Measurements from ENCODE around the gene FBF1. TPM values are rescaled to one million over a fixed set of nuclear protein-coding genes. Genes with fewer than 3 reads are reported as not detected.
"Not testable (repeated sequence)": the region's sequence is repeated elsewhere in the genome, so short reads cannot be mapped to it uniquely, and the experiment has no call there.

FBF1 gene
- total RNA-seq, 2 donors from 2014 or later: 3.8 to 6.3 TPM

DNA sequence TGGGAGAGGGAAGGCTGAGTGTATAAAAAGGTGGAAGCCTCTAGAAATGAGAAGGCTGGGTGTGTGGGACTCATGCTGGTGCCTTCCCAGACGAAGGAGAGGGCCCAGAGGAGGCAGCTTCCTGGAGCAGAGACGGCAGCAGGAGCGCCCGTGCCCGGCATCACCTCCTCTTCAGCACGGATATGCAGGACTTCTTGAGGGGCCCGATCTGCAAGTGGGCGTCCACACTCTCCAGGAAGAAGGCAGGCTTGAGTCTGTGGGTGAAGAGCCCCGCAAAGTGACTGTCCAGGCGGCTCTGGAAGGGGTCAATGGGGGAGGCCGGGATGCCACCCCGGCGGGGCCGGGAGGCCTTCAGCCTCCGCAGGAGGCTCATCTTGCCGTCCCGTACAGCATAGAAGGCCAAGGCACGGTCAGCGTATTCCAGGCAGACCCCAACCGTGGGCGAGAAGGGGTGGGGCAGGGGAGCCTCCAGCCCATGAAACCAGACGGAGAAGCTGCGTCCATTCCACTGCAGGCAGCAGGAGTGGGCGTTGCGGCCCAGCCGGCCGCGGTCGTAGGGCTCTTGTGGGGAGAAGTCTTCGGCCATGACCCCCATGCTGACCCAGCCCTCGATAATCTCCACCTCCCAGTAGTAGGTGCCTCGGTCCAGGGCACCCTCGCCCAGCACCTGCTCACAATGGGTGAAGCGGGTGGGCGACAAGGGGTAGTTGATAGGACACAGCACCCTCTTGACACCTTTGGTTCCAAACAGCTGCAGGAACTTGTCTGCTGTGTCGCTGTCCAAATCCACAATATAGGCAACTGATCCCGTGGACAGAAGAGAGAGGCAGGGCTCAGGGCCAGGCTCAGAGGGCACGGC, 66.3 kb downstream of the FBF1 start:
- Histone ChIP-seq H3K4me3 (no peak overlapping the region), H3K4me1 (peaks cover 0 to 80% of the 10 kb centered on the region in 2 donors), H3K36me3 (peaks cover 20% of the 10 kb centered on the region), H3K27ac (peak overlapping the region; percentile 93 to 94), H3K9me3 (no peaks in the 10 kb centered on the region), H3K27me3 (no peaks in the 10 kb centered on the region)
- no peak for DNase-seq (ENCODE audit: low spot score)
- TF ChIP-seq, protein P1, sequence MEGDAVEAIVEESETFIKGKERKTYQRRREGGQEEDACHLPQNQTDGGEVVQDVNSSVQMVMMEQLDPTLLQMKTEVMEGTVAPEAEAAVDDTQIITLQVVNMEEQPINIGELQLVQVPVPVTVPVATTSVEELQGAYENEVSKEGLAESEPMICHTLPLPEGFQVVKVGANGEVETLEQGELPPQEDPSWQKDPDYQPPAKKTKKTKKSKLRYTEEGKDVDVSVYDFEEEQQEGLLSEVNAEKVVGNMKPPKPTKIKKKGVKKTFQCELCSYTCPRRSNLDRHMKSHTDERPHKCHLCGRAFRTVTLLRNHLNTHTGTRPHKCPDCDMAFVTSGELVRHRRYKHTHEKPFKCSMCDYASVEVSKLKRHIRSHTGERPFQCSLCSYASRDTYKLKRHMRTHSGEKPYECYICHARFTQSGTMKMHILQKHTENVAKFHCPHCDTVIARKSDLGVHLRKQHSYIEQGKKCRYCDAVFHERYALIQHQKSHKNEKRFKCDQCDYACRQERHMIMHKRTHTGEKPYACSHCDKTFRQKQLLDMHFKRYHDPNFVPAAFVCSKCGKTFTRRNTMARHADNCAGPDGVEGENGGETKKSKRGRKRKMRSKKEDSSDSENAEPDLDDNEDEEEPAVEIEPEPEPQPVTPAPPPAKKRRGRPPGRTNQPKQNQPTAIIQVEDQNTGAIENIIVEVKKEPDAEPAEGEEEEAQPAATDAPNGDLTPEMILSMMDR (IDR thresholded peaks at IDR 0.05): no peak

DNA sequence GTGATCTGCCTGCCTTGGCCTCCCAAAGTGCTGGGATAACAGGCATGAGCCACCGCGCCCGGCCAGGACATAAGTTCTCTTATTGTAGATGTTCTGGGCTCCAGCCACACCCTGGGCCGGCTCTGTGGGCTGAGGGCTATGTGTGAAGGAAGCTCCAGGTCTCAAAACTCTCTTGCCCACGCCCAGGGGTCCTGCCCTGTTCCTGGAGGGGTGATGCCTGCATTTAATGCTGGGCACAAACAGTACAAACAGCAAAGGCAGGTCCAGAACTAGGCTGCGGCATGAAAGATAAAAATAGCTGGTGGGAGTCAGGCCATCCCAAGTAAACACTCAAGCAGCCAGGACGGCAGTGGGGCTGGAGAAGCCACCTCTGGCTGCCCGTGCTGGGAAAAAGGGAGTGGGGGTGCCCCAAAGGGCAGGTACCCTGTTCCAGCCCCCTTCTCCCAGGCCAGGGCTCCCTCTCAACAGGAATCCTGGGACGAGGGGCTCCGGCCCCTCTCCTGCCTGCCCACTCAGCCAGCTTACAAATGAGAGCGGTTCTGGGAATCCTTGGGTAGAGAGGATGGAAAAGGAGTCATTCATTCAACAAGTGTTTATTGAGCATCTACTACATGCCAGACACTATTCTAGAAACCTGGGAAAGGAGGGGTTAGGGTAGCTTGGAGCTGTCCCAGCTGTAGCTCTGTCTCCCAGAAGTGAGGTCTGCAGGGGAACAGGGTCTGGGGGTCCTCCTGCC, 67.1 kb downstream of the FBF1 start:
- peak overlapping the region; percentile 91 to 94 for H3K27ac ChIP-seq
- no peak for DNase-seq (ENCODE audit: low spot score)
- H3K9me3 ChIP-seq: no peaks in the 10 kb centered on the region
- TF ChIP-seq, protein P1 (IDR thresholded peaks at IDR 0.05): no peak
- no peaks in the 10 kb centered on the region for H3K27me3 ChIP-seq
- H3K36me3 ChIP-seq: peaks cover 20% of the 10 kb centered on the region
- peaks cover 0 to 82% of the 10 kb centered on the region in 2 donors for H3K4me1 ChIP-seq
- no peak overlapping the region for H3K4me3 ChIP-seq

DNA sequence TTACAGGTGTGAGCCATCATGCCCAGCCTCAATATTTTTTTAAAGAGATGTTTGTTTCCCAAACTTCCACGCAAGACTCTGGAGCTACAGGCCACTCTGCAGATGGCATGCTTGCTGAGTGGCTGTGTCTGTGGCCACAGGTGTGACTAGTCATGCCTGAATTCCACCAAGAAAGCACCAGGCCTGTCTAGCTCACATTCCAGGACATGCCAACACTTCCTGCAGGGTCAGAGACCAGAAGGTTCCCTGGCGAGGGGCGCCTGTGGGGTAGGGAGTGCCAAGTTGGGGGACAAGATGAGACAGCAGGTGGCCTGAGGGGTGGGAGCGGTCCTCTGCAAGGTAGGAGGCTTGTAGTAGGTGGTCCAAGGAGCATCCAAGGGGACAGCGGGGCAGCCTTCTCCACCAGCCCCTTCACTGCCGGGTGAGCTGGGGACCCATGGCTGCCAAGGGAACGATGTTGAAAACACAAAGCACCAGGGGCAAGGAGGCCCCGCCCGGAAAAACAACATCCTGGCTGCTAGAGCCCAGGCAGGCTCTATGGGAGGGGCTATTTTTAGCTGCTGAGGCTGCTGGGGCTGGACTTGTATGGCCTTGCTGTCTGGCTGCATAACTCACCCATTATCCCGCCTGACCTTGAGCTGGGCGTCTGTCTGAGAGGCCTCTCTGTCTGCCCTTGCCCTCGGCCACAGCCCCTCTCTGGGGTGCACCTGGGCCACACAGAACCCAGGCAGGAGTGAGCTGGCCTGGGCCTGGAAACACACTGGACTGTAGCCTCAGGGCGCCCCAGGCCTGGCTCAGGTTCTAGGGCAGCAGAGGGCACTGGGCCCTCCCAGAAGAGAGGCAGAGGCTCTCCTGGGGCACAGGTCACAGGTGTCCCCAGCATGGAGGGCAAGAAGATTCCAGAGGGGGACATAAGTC, 68.1 kb downstream of the FBF1 start:
- Histone ChIP-seq H3K4me3 (no peak overlapping the region), H3K36me3 (peaks cover 20% of the 10 kb centered on the region), H3K4me1 (peaks cover 0 to 86% of the 10 kb centered on the region in 2 donors), H3K27ac (peak overlapping the region; percentile 91 to 94), H3K9me3 (no peaks in the 10 kb centered on the region), H3K27me3 (no peaks in the 10 kb centered on the region)
- TF ChIP-seq, protein P1 (IDR thresholded peaks at IDR 0.05): no peak
- peak; percentile 95 for DNase-seq (ENCODE audit: low spot score)

DNA sequence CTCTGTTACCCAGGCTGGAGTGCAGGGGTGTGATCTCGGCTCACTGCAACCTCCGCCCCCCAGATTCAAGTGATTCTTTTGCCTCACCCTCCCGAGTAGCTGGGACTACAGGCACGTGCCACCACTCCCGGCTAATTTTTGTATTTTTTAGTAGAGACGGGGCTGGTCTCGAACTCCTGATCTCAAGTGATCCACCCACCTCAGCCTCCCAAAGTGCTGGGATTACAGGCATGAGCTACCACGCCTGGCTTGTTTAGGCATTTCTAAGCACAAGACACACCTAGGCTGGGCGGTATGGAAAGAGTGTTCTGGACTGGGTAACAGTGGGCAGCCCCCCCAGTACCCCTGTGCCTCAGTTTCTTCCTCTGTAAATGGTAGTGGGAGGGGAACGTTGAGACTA, 70.6 kb downstream of the FBF1 start:
- DNase-seq (ENCODE audit: low spot score); H3K27me3 ChIP-seq; H3K4me3 ChIP-seq; H3K9me3 ChIP-seq: not testable (repeated sequence)
- Histone ChIP-seq H3K4me1 (peaks cover 0 to 61% of the 10 kb centered on the region in 2 donors), H3K27ac (peak overlapping the region; percentile 85 to 88), H3K36me3 (peaks cover 15% of the 10 kb centered on the region)

DNA sequence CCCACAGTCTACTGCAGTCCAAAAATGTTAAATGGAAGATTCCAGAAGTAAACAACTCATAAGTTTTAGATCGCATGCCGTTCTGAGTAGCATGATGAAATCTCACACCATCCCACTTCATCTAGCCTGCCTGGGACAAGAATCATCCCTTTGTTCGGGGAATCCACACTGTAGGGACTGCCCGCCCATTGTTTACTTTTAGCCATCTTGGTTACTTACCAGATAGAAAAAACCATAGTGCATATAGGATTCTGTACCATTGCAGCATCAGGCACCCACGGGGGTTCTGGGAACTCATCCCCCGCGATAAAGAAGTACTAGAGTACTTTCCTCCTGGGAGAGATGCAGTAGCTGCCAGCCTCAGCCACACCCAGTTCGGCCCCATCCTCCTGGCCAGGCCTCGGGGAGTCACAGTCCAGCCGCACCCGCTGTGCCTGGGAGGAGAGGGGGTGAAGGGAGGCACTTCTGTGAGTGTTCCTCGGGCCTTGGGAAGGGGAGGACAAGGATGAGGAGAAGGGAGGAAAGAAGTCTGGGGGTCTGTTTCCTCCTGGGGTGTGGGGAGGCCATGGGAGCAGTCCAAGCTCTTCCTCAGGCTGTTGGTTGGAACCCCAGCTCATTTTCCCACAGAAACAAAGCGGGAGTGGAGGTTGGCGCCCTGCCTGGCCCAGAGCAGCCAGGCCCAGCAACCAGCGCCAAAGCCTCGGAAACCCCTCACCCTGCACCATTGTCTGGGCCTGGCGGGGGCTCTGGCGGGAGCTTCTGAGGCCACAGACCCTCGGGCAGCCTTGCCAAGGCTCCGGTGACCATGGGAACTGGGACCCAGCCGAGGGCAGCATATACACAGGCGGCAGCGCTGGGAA, 71.3 kb downstream of the FBF1 start:
- peak overlapping the region in 1 of 2 donors; percentile 21 for H3K4me3 ChIP-seq
- peak overlapping the region; percentile 85 to 88 for H3K27ac ChIP-seq
- no peak for DNase-seq (ENCODE audit: low spot score)
- H3K27me3 ChIP-seq: no peaks in the 10 kb centered on the region
- peaks cover 0 to 58% of the 10 kb centered on the region in 2 donors for H3K4me1 ChIP-seq
- no peaks in the 10 kb centered on the region for H3K9me3 ChIP-seq
- peaks cover 8% of the 10 kb centered on the region for H3K36me3 ChIP-seq
- TF ChIP-seq, protein P1 (IDR thresholded peaks at IDR 0.05): no peak

DNA sequence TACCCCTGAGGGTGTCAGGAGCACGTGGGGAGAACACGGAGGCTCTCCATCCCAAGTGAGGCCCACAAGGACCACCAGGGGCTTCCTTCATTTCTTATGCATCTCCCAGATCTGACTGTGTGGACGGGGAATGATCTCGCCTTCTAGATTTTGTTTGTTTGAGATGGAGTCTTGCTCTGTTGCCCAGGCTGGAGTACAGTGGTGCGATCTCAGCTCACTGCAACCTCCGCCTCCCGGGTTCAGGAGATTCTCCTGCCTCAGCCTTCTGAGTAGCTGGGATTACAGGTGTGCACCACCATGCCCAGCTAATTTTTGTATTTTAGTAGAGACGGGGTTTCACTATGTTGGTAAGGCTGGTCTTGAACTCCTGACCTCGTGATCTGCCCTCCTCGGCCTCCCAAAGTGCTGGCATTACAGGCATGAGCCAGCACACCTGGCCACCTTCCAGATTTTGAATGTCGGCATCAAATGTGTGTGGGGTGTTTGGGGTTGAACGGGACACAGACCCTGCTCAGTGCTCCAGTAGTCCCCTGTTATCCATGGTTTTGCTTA, 72.0 kb downstream of the FBF1 start:
- H3K36me3 ChIP-seq; H3K9me3 ChIP-seq; DNase-seq (ENCODE audit: low spot score); H3K27me3 ChIP-seq; H3K4me3 ChIP-seq: not testable (repeated sequence)
- Histone ChIP-seq H3K4me1 (peaks cover 0 to 59% of the 10 kb centered on the region in 2 donors), H3K27ac (peak overlapping the region; percentile 85 to 88)

DNA sequence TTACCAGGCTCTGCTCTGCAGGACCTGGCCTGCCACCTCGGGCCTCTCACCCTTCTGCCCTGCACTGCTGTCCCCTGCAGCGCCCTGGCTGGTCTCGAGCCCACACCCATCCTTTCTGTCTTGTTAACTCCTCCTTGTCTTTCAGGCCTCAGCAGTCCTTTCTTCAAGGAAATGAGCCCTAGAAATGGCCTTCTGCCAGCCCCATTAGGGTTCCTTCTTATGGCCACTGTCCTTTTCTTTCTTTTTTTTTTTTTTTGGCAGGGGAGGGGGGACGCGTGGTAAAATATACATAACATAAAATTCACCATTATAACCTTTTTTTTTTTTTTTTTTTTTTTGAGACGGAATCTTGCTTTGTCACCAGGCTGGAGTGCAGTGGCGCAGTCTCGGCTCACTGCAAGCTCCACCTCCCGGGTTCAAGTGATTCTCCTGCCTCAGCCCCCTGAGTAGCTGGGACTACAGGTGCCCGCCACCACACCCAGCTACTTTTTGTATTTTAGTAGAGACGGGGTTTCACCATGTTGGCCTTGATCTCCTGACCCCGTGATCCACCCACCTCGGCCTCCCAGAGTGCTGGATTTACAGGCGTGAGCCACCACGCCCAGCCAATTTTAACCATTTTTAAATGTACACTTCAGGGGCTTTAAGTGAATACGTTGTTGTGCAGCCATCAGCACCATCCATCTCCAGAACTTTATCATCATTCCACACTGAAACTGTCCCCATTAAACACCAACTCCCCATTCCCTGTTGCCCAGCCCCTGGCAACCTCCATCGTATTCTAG, 75.2 kb downstream of the FBF1 start:
- H3K27me3 ChIP-seq; DNase-seq (ENCODE audit: low spot score); H3K36me3 ChIP-seq; H3K4me3 ChIP-seq; H3K9me3 ChIP-seq: not testable (repeated sequence)
- peaks cover 0 to 37% of the 10 kb centered on the region in 2 donors for H3K4me1 ChIP-seq
- peak overlapping the region; percentile 18 to 69 for H3K27ac ChIP-seq

DNA sequence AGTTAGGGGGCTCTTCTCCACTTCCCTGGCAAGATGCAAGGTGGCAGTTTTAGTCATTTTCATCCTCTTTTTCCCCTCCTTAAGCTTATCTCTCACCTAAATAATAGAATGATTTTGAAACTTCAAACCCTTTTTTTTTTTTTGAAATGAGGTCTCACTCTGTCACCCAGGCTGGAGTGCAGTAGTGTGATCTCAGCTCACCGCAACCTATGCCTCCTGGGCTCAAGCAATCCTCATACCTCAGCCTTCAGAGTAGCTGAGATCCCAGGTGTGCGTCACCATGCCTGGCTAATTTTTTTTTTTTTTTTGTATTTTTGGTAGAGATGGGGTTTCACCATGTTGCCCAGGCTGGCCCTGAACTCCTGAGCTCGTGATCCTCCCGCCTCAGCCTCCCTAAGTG, 76.0 kb downstream of the FBF1 start:
- DNase-seq (ENCODE audit: low spot score): not testable (repeated sequence)
- H3K27ac ChIP-seq: peak overlapping the region; percentile 18 to 69
- peaks cover 0 to 30% of the 10 kb centered on the region in 2 donors for H3K4me1 ChIP-seq

More for the DNA sequence above, 76.0 kb downstream of the FBF1 start:
- not testable (repeated sequence) for H3K9me3 ChIP-seq, H3K36me3 ChIP-seq, H3K27me3 ChIP-seq, H3K4me3 ChIP-seq

Measured in right atrium auricular region (tissue), 2 donors.